H1 (cell line): ENCODE measurements around the gene GRIN2C. TPM values are rescaled to one million over a fixed set of nuclear protein-coding genes. Genes with fewer than 3 reads are reported as not detected.

Experiments
- CTCF ChIA-PET: fragments of 300-600 bp; sonication (Branson Sonifier 250); formaldehyde crosslinking; loops from one replicate; lab custom pipeline; 2021; ENCODE audit not compliant: partially characterized antibody; lab: Charles Lee
- POLR2A ChIA-PET: fragments of 300-600 bp; sonication (Branson Sonifier 250); formaldehyde crosslinking; loops from one replicate; lab custom pipeline; 2021; ENCODE audit warnings: inconsistent platforms; ENCODE audit not compliant: partially characterized antibody; lab: Charles Lee
- DNase-seq, 2 experiments: peaks; one replicate each; pipeline versions ENCODE4 v3.0.0 to v3.0.0-alpha.2; 2010 to 2022; ENCODE audit warnings: low spot score in 2 of 2, low read depth in 1 of 2, mixed read lengths in 1 of 2
- FAIRE-seq: peaks from 2 replicates; lab custom pipeline; 2011; peaks lifted over from hg19 to GRCh38; lab: Jason Lieb, UNC
- H2AFZ ChIP-seq: 2 replicates; pipeline ENCODE4 v1.8.1; 2012; ENCODE audit warnings: low read length, inconsistent platforms
- H2AK5ac ChIP-seq: 2 replicates; pipeline ENCODE4 v1.6.1; 2013; ENCODE audit warnings: low read depth, low read length
- H2BK120ac ChIP-seq: replicated peaks from 2 replicates; pipeline ENCODE3; 2013; ENCODE audit warnings: low read depth, low read length, inconsistent platforms
- H2BK12ac ChIP-seq: 2 replicates; pipeline ENCODE4 v1.6.1; 2013; ENCODE audit warnings: low read depth, low read length
- H2BK15ac ChIP-seq: 2 replicates; pipeline ENCODE4 v1.6.1; 2013; ENCODE audit warnings: low read length
- H2BK20ac ChIP-seq: 2 replicates; pipeline ENCODE4 v1.6.1; 2013; ENCODE audit warnings: low read length
- H2BK5ac ChIP-seq: 2 replicates; pipeline ENCODE4 v1.6.1; 2013; ENCODE audit warnings: low read depth, low read length
- H3K14ac ChIP-seq: 2 replicates; pipeline ENCODE4 v1.6.1; 2013; ENCODE audit warnings: inconsistent platforms; ENCODE audit not compliant: insufficient read length
- H3K18ac ChIP-seq: 2 replicates; pipeline ENCODE4 v1.6.1; 2013; ENCODE audit warnings: low read length; ENCODE audit errors: extremely low read depth
- H3K23ac ChIP-seq: 2 replicates; pipeline ENCODE4 v1.6.1; 2013; ENCODE audit warnings: inconsistent platforms; ENCODE audit not compliant: insufficient read length
- H3K23me2 ChIP-seq: 2 replicates; pipeline ENCODE4 v1.6.1; 2013; ENCODE audit warnings: low read depth, low read length
- H3K27ac ChIP-seq: 2 replicates; pipeline ENCODE4 v1.6.1; 2011; ENCODE audit warnings: low read depth, low read length, inconsistent platforms
- H3K27me3 ChIP-seq, 4 experiments: replicated peaks in 1 of 4; 1 replicate in 1 of 4; 2 replicates in 3 of 4; pipeline versions ENCODE4 v1.6.1 to v1.8.1; 2011 to 2013; ENCODE audit warnings: low read length in 3 of 4, mild to moderate bottlenecking in 3 of 4, inconsistent platforms in 2 of 4, mixed read lengths in 2 of 4, moderate library complexity in 1 of 4; ENCODE audit not compliant: control insufficient read depth in 3 of 4, insufficient read depth in 3 of 4; ENCODE audit errors: extremely low read depth in 1 of 4
- H3K36me3 ChIP-seq, 4 experiments: 2 replicates each; pipeline versions ENCODE4 v1.6.1 to v1.8.1; 2011 to 2013; ENCODE audit warnings: mild to moderate bottlenecking in 4 of 4, low read length in 3 of 4, moderate library complexity in 2 of 4, control low read depth in 1 of 4, inconsistent platforms in 1 of 4; ENCODE audit not compliant: insufficient read depth in 4 of 4, control insufficient read depth in 2 of 4
- H3K4ac ChIP-seq: replicated peaks from 2 replicates; pipeline ENCODE3; 2013; ENCODE audit warnings: low read length, low read depth, mixed read lengths, inconsistent platforms; ENCODE audit not compliant: insufficient read length
- H3K4me1 ChIP-seq, 4 experiments: replicated peaks in 1 of 4; 1 replicate in 1 of 4; 2 replicates in 3 of 4; pipeline versions ENCODE4 v1.6.1 to v1.8.1; 2011 to 2013; ENCODE audit warnings: low read length in 3 of 4, inconsistent platforms in 2 of 4, mixed read lengths in 1 of 4; ENCODE audit not compliant: insufficient read depth in 4 of 4, control insufficient read depth in 3 of 4
- H3K4me2 ChIP-seq, 2 experiments: 2 replicates each; pipeline versions ENCODE4 v1.6.1 to v1.8.1; 2011 to 2013; ENCODE audit warnings: low read depth in 2 of 2, low read length in 2 of 2, control low read depth in 1 of 2, inconsistent platforms in 1 of 2, mild to moderate bottlenecking in 1 of 2; ENCODE audit not compliant: insufficient read depth in 1 of 2
- H3K4me3 ChIP-seq, 4 experiments: fragments of 200-600, 300-600 bp in 1 of 4; sonication (generic), shearing (Covaris generic), sonication (Bioruptor Twin) in 1 of 4; 2 replicates each; pipeline versions ENCODE4 v1.5.1 to v1.8.1; 2011 to 2016; ENCODE audit warnings: low read length in 4 of 4, low read depth in 3 of 4, control low read depth in 2 of 4, inconsistent platforms in 2 of 4, mild to moderate bottlenecking in 2 of 4, mixed read lengths in 1 of 4, moderate library complexity in 1 of 4; ENCODE audit not compliant: insufficient read depth in 2 of 4; ENCODE audit errors: extremely low read depth in 1 of 4
- H3K56ac ChIP-seq: replicated peaks from 2 replicates; pipeline ENCODE3; 2013; ENCODE audit warnings: low read depth, mild to moderate bottlenecking, mixed read lengths, low read length, inconsistent platforms; ENCODE audit not compliant: insufficient read length
- H3K79me1 ChIP-seq: 2 replicates; pipeline ENCODE4 v1.6.1; 2013; ENCODE audit warnings: low read depth, low read length, control low read depth
- H3K79me2 ChIP-seq, 2 experiments: 2 replicates each; pipeline versions ENCODE4 v1.6.1 to v1.8.1; 2012 to 2013; ENCODE audit warnings: low read length in 2 of 2, mild to moderate bottlenecking in 2 of 2, inconsistent platforms in 1 of 2; ENCODE audit not compliant: insufficient read depth in 2 of 2, control insufficient read depth in 1 of 2
- H3K9ac ChIP-seq, 4 experiments: replicated peaks in 1 of 4; 1 replicate in 1 of 4; 2 replicates in 3 of 4; pipeline versions ENCODE4 v1.6.1 to v1.8.1; 2011 to 2013; ENCODE audit warnings: low read depth in 3 of 4, low read length in 3 of 4, control low read depth in 2 of 4, mild to moderate bottlenecking in 2 of 4, moderate library complexity in 2 of 4, inconsistent platforms in 1 of 4; ENCODE audit errors: extremely low read depth in 1 of 4
- H3K9me3 ChIP-seq, 2 experiments: 2 replicates each; pipeline versions ENCODE4 v1.6.1 to v1.8.1; 2012 to 2013; ENCODE audit warnings: mild to moderate bottlenecking in 2 of 2, moderate library complexity in 2 of 2, control low read depth in 1 of 2, inconsistent platforms in 1 of 2, low read depth in 1 of 2, low read length in 1 of 2, mixed read lengths in 1 of 2; ENCODE audit not compliant: insufficient read depth in 2 of 2
- H4K20me1 ChIP-seq, 2 experiments: replicated peaks in 1 of 2; 2 replicates each; pipeline versions ENCODE3 to v1.8.1; 2011 to 2013; ENCODE audit warnings: inconsistent platforms in 2 of 2, low read length in 2 of 2, mild to moderate bottlenecking in 1 of 2; ENCODE audit not compliant: insufficient read depth in 2 of 2, control insufficient read depth in 1 of 2
- H4K5ac ChIP-seq: 2 replicates; pipeline ENCODE4 v1.6.1; 2013; ENCODE audit warnings: low read length, low read depth, mixed read lengths, inconsistent platforms; ENCODE audit not compliant: insufficient read length
- H4K8ac ChIP-seq: 2 replicates; pipeline ENCODE4 v1.8.0; 2013; ENCODE audit warnings: mild to moderate bottlenecking, moderate library complexity, low read length, inconsistent platforms; ENCODE audit not compliant: insufficient read depth; ENCODE audit errors: extremely low read depth
- H4K91ac ChIP-seq: replicated peaks from 2 replicates; pipeline ENCODE3; 2013; ENCODE audit warnings: low read length, mixed read lengths, inconsistent platforms; ENCODE audit not compliant: insufficient read length
- ASH2L ChIP-seq: fragments of 200-600, 300-600 bp; sonication (generic); IDR thresholded peaks from one replicate; pipeline ENCODE4 v1.7.1; 2017; ENCODE audit warnings: low read length
- CEBPB ChIP-seq: IDR thresholded peaks from 2 replicates; pipeline ENCODE4 v1.6.1; 2012; ENCODE audit warnings: low read depth, low read length
- EGR1 ChIP-seq: IDR thresholded peaks from 2 replicates; pipeline ENCODE4 v1.6.1; 2011; ENCODE audit warnings: low read depth, low read length, borderline replicate concordance
- MAFK ChIP-seq: IDR thresholded peaks from 2 replicates; pipeline ENCODE4 v1.6.1; 2012; ENCODE audit warnings: low read depth, mild to moderate bottlenecking, improper control_type of control experiment, low read length
- POLR2A ChIP-seq, 2 experiments: IDR thresholded peaks; 1 replicate in 1 of 2; 2 replicates in 1 of 2; pipeline ENCODE4 v1.6.1; 2011; ENCODE audit warnings: low read depth in 2 of 2, low read length in 2 of 2, mild to moderate bottlenecking in 2 of 2; ENCODE audit errors: control extremely low read depth in 1 of 2
- ZNF274 ChIP-seq: IDR thresholded peaks from 2 replicates; pipeline ENCODE4 v1.7.0; 2012; ENCODE audit warnings: low read length, borderline replicate concordance; ENCODE audit errors: extremely low read depth
- WGBS, 2 experiments: shearing (Covaris generic) in 1 of 2; methylation state at CpG; one replicate each; pipeline versions ENCODE4 v1.1.6 to v1.1.7; 2013 to 2015; ENCODE audit warnings: low lambda C conversion rate in 2 of 2, mixed read lengths in 2 of 2, inconsistent platforms in 1 of 2, low coverage in 1 of 2, missing lambda C conversion rate in 1 of 2; ENCODE audit not compliant: insufficient replicate concordance in 2 of 2, insufficient coverage in 1 of 2, insufficient read length in 1 of 2; ENCODE audit errors: extremely low coverage in 1 of 2, missing lambda C conversion rate in 1 of 2; 5-methylcytosine and 5-hydroxymethylcytosine counted together
- polyA plus RNA-seq, 7 experiments: library from polyadenylated mRNA; depleted of rRNA in 3 of 7; stranded (reverse) in 5 of 7; unstranded in 2 of 7; fragments of >200 nt in 5 of 7; fragments of 200-250 nt in 2 of 7; gene quantifications; 1 replicate in 5 of 7; 2 replicates in 1 of 7; 4 replicates in 1 of 7; pipeline versions ENCODE4 v1.2.1 to v1.2.3, GENCODE V29; 2011 to 2013; ENCODE audit warnings: missing spikeins in 2 of 7, mixed read lengths in 2 of 7
- total RNA-seq: library from RNA; stranded (reverse); fragmentation: NEBNext Ultra II Directional; extraction: Animal tissue kit (Norgen Biotek cat#: 25700); gene quantifications from 2 replicates; pipeline ENCODE4 v1.2.1, GENCODE V29; 2021

Gene GRIN2C
- total and polyA plus RNA-seq, 2 of the 8 experiments (the other 6 are each of a cell fraction or from before 2014, with no cell fraction given) = 0.06 to 0.07 TPM

- peaks cover 2 to 13% of the 10 kb centered on the region in 2 experiments for H4K20me1 ChIP-seq
- no peak overlapping the region for H2BK120ac ChIP-seq
- no peak overlapping the region for H3K18ac ChIP-seq
- no peak overlapping the region for H2BK15ac ChIP-seq
- TF ChIP-seq EGR1 = no peak
- no peak for TF ChIP-seq ASH2L
- TF ChIP-seq POLR2A (IDR thresholded peaks at IDR 0.05; ENCODE audit: control extremely low read depth in 1 of 2, low read depth in 2 of 2, low read length in 2 of 2) = no peak
- TF ChIP-seq ZNF274 = no peak
- no peak for TF ChIP-seq MAFK
- TF ChIP-seq CEBPB = no peak
- TF ChIP-seq, all 59 proteins: peak for 0
- FAIRE-seq (no peak), DNase-seq (no peak)
- no peak overlapping the region for H4K91ac ChIP-seq
- ChIA-PET CTCF (interaction anchor here (81.0 to 99.6 kb wide), 2 partner anchors 3 to 22 kb away, joined by 2981 read pairs; partner anchors contain the start of genes FDXR, GRIN2C and NAT9), POLR2A (no interaction called here)
- H3K36me3 ChIP-seq = peaks cover 0 to 3% (median 0%) of the 10 kb centered on the region in 4 experiments; a peak in 2 of 8 replicates
- no peak overlapping the region for H3K23ac ChIP-seq
- no peak overlapping the region for H3K27ac ChIP-seq
- H2BK12ac ChIP-seq = no peak overlapping the region
- no peak overlapping the region for H4K8ac ChIP-seq
- no peak overlapping the region for H2BK5ac ChIP-seq
- H3K79me2 ChIP-seq = no peaks in the 10 kb centered on the region
- no peak overlapping the region for H4K5ac ChIP-seq
- H2AFZ ChIP-seq = no peak overlapping the region
- H3K23me2 ChIP-seq = no peaks in the 10 kb centered on the region
- no peak overlapping the region for H3K14ac ChIP-seq
- H3K9me3 ChIP-seq = no peaks in the 10 kb centered on the region
- no peaks in the 10 kb centered on the region for H3K79me1 ChIP-seq
- H3K9ac ChIP-seq = no peak overlapping the region
- WGBS, 2 experiments = 88% methylated on average over 12 of the region's 13 CpGs; no CpG with 5 or more reads in 1 of the 2 experiments
- no peaks in the 10 kb centered on the region for H3K4me1 ChIP-seq
- no peak overlapping the region for H2AK5ac ChIP-seq
- no peak overlapping the region for H3K4me2 ChIP-seq
- H3K56ac ChIP-seq = no peak overlapping the region
- H3K4me3 ChIP-seq = no peak overlapping the region
- H3K27me3 ChIP-seq = peaks cover 0 to 2% (median 0%) of the 10 kb centered on the region in 4 experiments; a peak in 1 of 7 replicates
- H3K4ac ChIP-seq = no peak overlapping the region
- no peak overlapping the region for H2BK20ac ChIP-seq
These were observed 37.9 kb downstream of the GRIN2C start for GRCh38 chr17:74821655-74822334.
